H9 (cell line): ENCODE measurements around the gene BPIFB6. TPM values are rescaled to one million over a fixed set of nuclear protein-coding genes. Genes with fewer than 3 reads are reported as not detected.

Experiments used
- DNase-seq: peaks from one replicate; pipeline ENCODE4 v3.0.0-alpha.2; 2017
- H2AFZ ChIP-seq: one replicate; pipeline ENCODE4 v1.6.1; 2013; ENCODE audit warnings: mild to moderate bottlenecking, low read length, control low read depth, moderate library complexity
- H2AK5ac ChIP-seq: 2 replicates; pipeline ENCODE4 v1.6.1; 2013; ENCODE audit warnings: low read length, control low read depth, mixed read lengths; ENCODE audit not compliant: insufficient read length
- H2BK120ac ChIP-seq: one replicate; pipeline ENCODE4 v1.6.1; 2013; ENCODE audit warnings: low read depth, mild to moderate bottlenecking, low read length, control low read depth, inconsistent platforms; ENCODE audit not compliant: poor library complexity, severe bottlenecking
- H2BK12ac ChIP-seq: 2 replicates; pipeline ENCODE4 v1.6.1; 2013; ENCODE audit warnings: low read length, control low read depth, mixed read lengths, low read depth; ENCODE audit not compliant: insufficient read length
- H2BK15ac ChIP-seq: 2 replicates; pipeline ENCODE4 v1.6.1; 2013; ENCODE audit warnings: low read depth, low read length, control low read depth
- H2BK20ac ChIP-seq: one replicate; pipeline ENCODE4 v1.6.1; 2013; ENCODE audit warnings: low read depth, mild to moderate bottlenecking, low read length, control low read depth, inconsistent platforms; ENCODE audit not compliant: poor library complexity, severe bottlenecking
- H2BK5ac ChIP-seq: 2 replicates; pipeline ENCODE4 v1.6.1; 2013; ENCODE audit warnings: low read length, control low read depth, mixed read lengths; ENCODE audit not compliant: insufficient read length
- H3K14ac ChIP-seq: 2 replicates; pipeline ENCODE4 v1.6.1; 2013; ENCODE audit warnings: low read length, control low read depth; ENCODE audit not compliant: insufficient read depth
- H3K18ac ChIP-seq: 2 replicates; pipeline ENCODE4 v1.6.1; 2013; ENCODE audit warnings: low read depth, mild to moderate bottlenecking, mixed read lengths, low read length, control low read depth; ENCODE audit not compliant: insufficient read length
- H3K23ac ChIP-seq: 2 replicates; pipeline ENCODE4 v1.6.1; 2013; ENCODE audit warnings: low read length, control low read depth, mixed read lengths, low read depth; ENCODE audit not compliant: insufficient read length
- H3K23me2 ChIP-seq: 2 replicates; pipeline ENCODE4 v1.6.1; 2013; ENCODE audit warnings: low read depth, mild to moderate bottlenecking, mixed read lengths, low read length, control low read depth; ENCODE audit not compliant: insufficient read length, poor library complexity, severe bottlenecking
- H3K27ac ChIP-seq: 2 replicates; pipeline ENCODE4 v1.5.1; 2013; ENCODE audit warnings: low read length, control low read depth, mixed read lengths, low read depth; ENCODE audit not compliant: insufficient read length
- H3K27me3 ChIP-seq: 2 replicates; pipeline ENCODE4 v1.6.1; 2013; ENCODE audit warnings: low read length, control low read depth, inconsistent platforms; ENCODE audit not compliant: insufficient read depth
- H3K4ac ChIP-seq: 2 replicates; pipeline ENCODE4 v1.6.1; 2013; ENCODE audit warnings: low read depth, mild to moderate bottlenecking, control low read depth, inconsistent platforms, low read length, moderate library complexity
- H3K4me1 ChIP-seq: 2 replicates; pipeline ENCODE4 v1.6.1; 2013; ENCODE audit warnings: low read length, control low read depth, inconsistent platforms; ENCODE audit not compliant: insufficient read depth
- H3K4me2 ChIP-seq: 2 replicates; pipeline ENCODE4 v1.6.1; 2013; ENCODE audit warnings: low read length, control low read depth, mixed read lengths; ENCODE audit not compliant: insufficient read length, insufficient read depth
- H3K56ac ChIP-seq: 2 replicates; pipeline ENCODE4 v1.6.1; 2013; ENCODE audit warnings: low read depth, mild to moderate bottlenecking, mixed read lengths, low read length, control low read depth; ENCODE audit not compliant: insufficient read length
- H3K79me1 ChIP-seq: 2 replicates; pipeline ENCODE4 v1.6.1; 2013; ENCODE audit warnings: low read depth, mild to moderate bottlenecking, moderate library complexity, low read length, control low read depth, inconsistent platforms; ENCODE audit not compliant: insufficient read depth, poor library complexity, severe bottlenecking
- H3K79me2 ChIP-seq: 2 replicates; pipeline ENCODE4 v1.6.1; 2013; ENCODE audit warnings: low read length, control low read depth, inconsistent platforms; ENCODE audit not compliant: insufficient read depth
- H3K9ac ChIP-seq: 2 replicates; pipeline ENCODE4 v1.6.1; 2013; ENCODE audit warnings: low read length, control low read depth, mixed read lengths; ENCODE audit not compliant: insufficient read length; ENCODE audit errors: extremely low read depth
- H3K9me3 ChIP-seq: one replicate; pipeline ENCODE4 v1.6.1; 2013; ENCODE audit warnings: low read depth, low read length, inconsistent platforms; ENCODE audit not compliant: control insufficient read depth
- H3T11ph ChIP-seq: one replicate; pipeline ENCODE4 v1.6.1; 2013; ENCODE audit warnings: mild to moderate bottlenecking, low read length, control low read depth, inconsistent platforms
- H4K20me1 ChIP-seq: one replicate; pipeline ENCODE4 v1.6.1; 2013; ENCODE audit not compliant: control insufficient read depth, insufficient read length, insufficient read depth
- H4K5ac ChIP-seq: 2 replicates; pipeline ENCODE4 v1.6.1; 2013; ENCODE audit warnings: low read depth, mild to moderate bottlenecking, mixed read lengths, low read length, control low read depth; ENCODE audit not compliant: insufficient read length
- H4K8ac ChIP-seq: replicated peaks from 2 replicates; pipeline ENCODE4 v1.6.1; 2013; ENCODE audit warnings: low read length, control low read depth, mixed read lengths, low read depth; ENCODE audit not compliant: insufficient read length
- H4K91ac ChIP-seq: 2 replicates; pipeline ENCODE4 v1.6.1; 2013; ENCODE audit warnings: low read depth, mild to moderate bottlenecking, moderate library complexity, mixed read lengths, low read length, control low read depth; ENCODE audit not compliant: insufficient read length
- H3K27ac Mint-ChIP-seq, 3 experiments: 2 replicates in 2 of 3; 3 replicates in 1 of 3; pipeline ENCODE4 v1.8.0; 2020 to 2021; ENCODE audit warnings: mixed read lengths in 3 of 3, mild to moderate bottlenecking in 1 of 3, moderate library complexity in 1 of 3
- H3K27me3 Mint-ChIP-seq: 2 replicates; pipeline ENCODE4 v1.8.0; 2021; ENCODE audit warnings: low read depth, mild to moderate bottlenecking, moderate library complexity, mixed read lengths
- H3K36me3 Mint-ChIP-seq, 3 experiments: 2 replicates in 2 of 3; 3 replicates in 1 of 3; pipeline ENCODE4 v1.8.0; 2020 to 2021; ENCODE audit warnings: low read depth in 3 of 3, mixed read lengths in 3 of 3; ENCODE audit not compliant: insufficient read depth in 1 of 3
- H3K4me1 Mint-ChIP-seq, 2 experiments: 2 replicates each; pipeline ENCODE4 v1.8.0; 2020; ENCODE audit warnings: mixed read lengths in 2 of 2
- H3K4me3 Mint-ChIP-seq, 2 experiments: 2 replicates in 1 of 2; 3 replicates in 1 of 2; pipeline ENCODE4 v1.8.0; 2020 to 2021; ENCODE audit warnings: mild to moderate bottlenecking in 2 of 2, mixed read lengths in 2 of 2, moderate library complexity in 1 of 2
- H3K9me3 Mint-ChIP-seq, 2 experiments: 2 replicates in 1 of 2; 3 replicates in 1 of 2; pipeline ENCODE4 v1.8.0; 2020; ENCODE audit warnings: mild to moderate bottlenecking in 2 of 2, mixed read lengths in 2 of 2, moderate library complexity in 1 of 2
- WGBS: extraction: QIAGEN DNeasy Blood & Tissue Kit; methylation state at CpG from one replicate; pipeline ENCODE4 v1.1.7; 2013; ENCODE audit warnings: missing lambda C conversion rate, low lambda C conversion rate, mixed read lengths; ENCODE audit not compliant: insufficient read length; ENCODE audit errors: extremely low coverage; 5-methylcytosine and 5-hydroxymethylcytosine counted together
- total RNA-seq: library from RNA; stranded (reverse); gene quantifications from 2 replicates; pipeline ENCODE4 v1.2.1, GENCODE V29; 2021
- TF ChIP-seq, protein P1 (sequence below): fragments of 200-600 bp; sonication (generic); conservative IDR thresholded peaks from 3 replicates; pipeline ENCODE4 v1.8.0; 2021; ENCODE audit warnings: antibody characterized with exemption, mild to moderate bottlenecking

BPIFB6 gene
- total RNA-seq, 1 experiment from 2014 or later: not detected

DNA sequence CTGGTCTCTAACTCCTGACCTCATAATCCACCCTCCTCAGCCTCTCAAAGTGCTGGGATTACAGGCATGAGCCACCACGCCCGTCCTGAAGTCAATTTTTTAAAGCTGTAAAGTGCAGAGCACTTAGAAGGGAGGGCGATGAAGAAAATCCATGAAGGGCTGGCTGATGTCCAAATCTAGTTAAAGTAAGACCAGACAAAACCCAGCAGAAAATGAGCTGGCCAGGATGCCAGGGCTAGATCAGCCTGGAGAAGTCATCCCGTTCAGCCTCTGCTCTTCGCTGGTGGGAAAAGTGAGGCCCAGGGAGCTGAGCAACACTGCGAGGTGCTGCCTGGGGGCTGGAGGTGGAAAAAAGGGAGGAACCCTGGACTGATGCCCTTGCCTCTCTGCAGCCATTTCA lies 51.1 kb downstream of the BPIFB6 start:
- no peaks in the 10 kb centered on the region for H3K27me3 ChIP-seq
- no peak overlapping the region for H3K4me2 ChIP-seq
- Mint-ChIP-seq H3K27ac (no peak overlapping the region), H3K27me3 (peaks cover 13% of the 10 kb centered on the region), H3K36me3 (no peaks in the 10 kb centered on the region), H3K4me1 (no peaks in the 10 kb centered on the region), H3K4me3 (no peak overlapping the region), H3K9me3 (no peaks in the 10 kb centered on the region)
- no CpG with 5 or more reads among the region's 6 CpGs for WGBS
- no peak overlapping the region for H2AFZ ChIP-seq
- no peak overlapping the region for H3T11ph ChIP-seq
- no peaks in the 10 kb centered on the region for H3K23me2 ChIP-seq
- no peak overlapping the region for H2BK12ac ChIP-seq
- TF ChIP-seq, protein P1, sequence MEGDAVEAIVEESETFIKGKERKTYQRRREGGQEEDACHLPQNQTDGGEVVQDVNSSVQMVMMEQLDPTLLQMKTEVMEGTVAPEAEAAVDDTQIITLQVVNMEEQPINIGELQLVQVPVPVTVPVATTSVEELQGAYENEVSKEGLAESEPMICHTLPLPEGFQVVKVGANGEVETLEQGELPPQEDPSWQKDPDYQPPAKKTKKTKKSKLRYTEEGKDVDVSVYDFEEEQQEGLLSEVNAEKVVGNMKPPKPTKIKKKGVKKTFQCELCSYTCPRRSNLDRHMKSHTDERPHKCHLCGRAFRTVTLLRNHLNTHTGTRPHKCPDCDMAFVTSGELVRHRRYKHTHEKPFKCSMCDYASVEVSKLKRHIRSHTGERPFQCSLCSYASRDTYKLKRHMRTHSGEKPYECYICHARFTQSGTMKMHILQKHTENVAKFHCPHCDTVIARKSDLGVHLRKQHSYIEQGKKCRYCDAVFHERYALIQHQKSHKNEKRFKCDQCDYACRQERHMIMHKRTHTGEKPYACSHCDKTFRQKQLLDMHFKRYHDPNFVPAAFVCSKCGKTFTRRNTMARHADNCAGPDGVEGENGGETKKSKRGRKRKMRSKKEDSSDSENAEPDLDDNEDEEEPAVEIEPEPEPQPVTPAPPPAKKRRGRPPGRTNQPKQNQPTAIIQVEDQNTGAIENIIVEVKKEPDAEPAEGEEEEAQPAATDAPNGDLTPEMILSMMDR: no peak
- H4K5ac ChIP-seq: no peak overlapping the region
- no peak overlapping the region for H2BK15ac ChIP-seq
- H4K91ac ChIP-seq: no peak overlapping the region
- H3K27ac ChIP-seq: no peak overlapping the region
- no peaks in the 10 kb centered on the region for H3K4me1 ChIP-seq
- no peak overlapping the region for H2AK5ac ChIP-seq
- DNase-seq: no peak
- no peak overlapping the region for H3K18ac ChIP-seq
- H3K56ac ChIP-seq: no peak overlapping the region
- H3K14ac ChIP-seq: no peak overlapping the region
- no peak overlapping the region for H2BK20ac ChIP-seq
- no peak overlapping the region for H2BK120ac ChIP-seq
- H4K8ac ChIP-seq: no peak overlapping the region
- H4K20me1 ChIP-seq: no peaks in the 10 kb centered on the region
- no peak overlapping the region for H3K23ac ChIP-seq
- H3K4ac ChIP-seq: no peak overlapping the region
- H3K79me1 ChIP-seq: no peaks in the 10 kb centered on the region
- H3K9ac ChIP-seq: no peak overlapping the region
- no peak overlapping the region for H2BK5ac ChIP-seq
- no peaks in the 10 kb centered on the region for H3K9me3 ChIP-seq
- H3K79me2 ChIP-seq: no peaks in the 10 kb centered on the region
